GM12878 (cell line): ENCODE results near the gene POLE2. TPM values are rescaled to one million over a fixed set of nuclear protein-coding genes. Genes with fewer than 3 reads are reported as not detected.

Source experiments
- ATAC-seq: fragments of 200-7000 bp; cut with Tn5 transposase; 3 replicates; pipeline ENCODE4 v1.9.1; 2020; ENCODE audit warnings: mild to moderate bottlenecking, moderate library complexity
- BruUV-seq: library from RNA; stranded (reverse); fragments of 400-500 nt; replicated peaks from 2 replicates; lab custom pipeline; 2021; lab: Mats Ljungman, UMichigan
- CTCF ChIA-PET: fragments of 300-600 bp; sonication (Branson Sonifier 250); formaldehyde crosslinking; extraction: SDS; loops from one replicate; lab custom pipeline; 2021; ENCODE audit warnings: inconsistent platforms; lab: Yijun Ruan, JAX
- POLR2A ChIA-PET: fragments of 350-600 bp; formaldehyde crosslinking; extraction: SDS; loops from one replicate; lab custom pipeline; 2021; ENCODE audit warnings: inconsistent platforms; lab: Charles Lee
- RAD21 ChIA-PET: fragments of 300-600 bp; sonication (Branson Sonifier 250); formaldehyde crosslinking; loops from one replicate; lab custom pipeline; 2023; ENCODE audit warnings: antibody characterized with exemption; ENCODE audit not compliant: unreplicated experiment; lab: Charles Lee
- SMC1A ChIA-PET: fragments of 300-600 bp; sonication (Branson Sonifier 250); formaldehyde crosslinking; loops from one replicate; lab custom pipeline; 2023; ENCODE audit not compliant: unreplicated experiment, uncharacterized antibody; lab: Charles Lee
- DNase-seq: peaks from one replicate; pipeline ENCODE4 v3.0.0-alpha.2; 2011; ENCODE audit warnings: low read depth, low spot score
- FAIRE-seq: peaks from 3 replicates; lab custom pipeline; 2011; peaks lifted over from hg19 to GRCh38; lab: Jason Lieb, UNC
- H2AFZ ChIP-seq: 2 replicates; pipeline ENCODE4 v1.6.0; 2011; ENCODE audit warnings: low read depth, low read length, control low read depth; ENCODE audit not compliant: control insufficient read depth
- H3K27ac ChIP-seq: 2 replicates; pipeline ENCODE4 v1.5.1; 2011; ENCODE audit warnings: control low read depth; ENCODE audit not compliant: control insufficient read depth, insufficient read depth
- H3K27me3 ChIP-seq, 2 experiments: replicated peaks in 1 of 2; 2 replicates each; pipeline versions ENCODE4 v1.6.0 to v1.6.1; 2011; ENCODE audit warnings: low read length in 1 of 2; ENCODE audit not compliant: control insufficient read depth in 2 of 2, insufficient read depth in 2 of 2
- H3K36me3 ChIP-seq, 2 experiments: 2 replicates each; pipeline ENCODE4 v1.5.1; 2011; ENCODE audit warnings: low read length in 1 of 2; ENCODE audit not compliant: control insufficient read depth in 2 of 2, insufficient read depth in 2 of 2
- H3K4me1 ChIP-seq: 2 replicates; pipeline ENCODE4 v1.6.1; 2011; ENCODE audit warnings: mild to moderate bottlenecking, low read length, moderate library complexity, mixed read lengths; ENCODE audit not compliant: control insufficient read depth, insufficient read depth
- H3K4me2 ChIP-seq: 2 replicates; pipeline ENCODE4 v1.6.0; 2011; ENCODE audit warnings: control low read depth; ENCODE audit not compliant: control insufficient read depth, insufficient read depth
- H3K4me3 ChIP-seq: fragments of 200-600 bp; sonication (generic); 2 replicates; pipeline ENCODE4 v1.5.1; 2016
- H3K79me2 ChIP-seq: 2 replicates; pipeline ENCODE4 v1.6.0; 2011; ENCODE audit warnings: low read length; ENCODE audit not compliant: control insufficient read depth, insufficient read depth
- H3K9ac ChIP-seq: 2 replicates; pipeline ENCODE4 v1.8.0; 2011; ENCODE audit warnings: low read length, control low read depth, mixed read lengths; ENCODE audit not compliant: control insufficient read depth, insufficient read depth
- H3K9me3 ChIP-seq: replicated peaks from 3 replicates; pipeline ENCODE4 v1.5.1; 2011; ENCODE audit warnings: mild to moderate bottlenecking, low read length; ENCODE audit not compliant: control insufficient read depth, insufficient read depth
- H4K20me1 ChIP-seq: 2 replicates; pipeline ENCODE4 v1.6.0; 2011; ENCODE audit not compliant: control insufficient read depth, insufficient read depth
- BCLAF1 ChIP-seq: fragments of 450-650 bp; IDR thresholded peaks from 2 replicates; pipeline ENCODE4 v1.6.1; 2017; ENCODE audit warnings: antibody characterized with exemption, mild to moderate bottlenecking, moderate library complexity
- ELK1 ChIP-seq: IDR thresholded peaks from 2 replicates; pipeline ENCODE4 v1.6.1; 2012; ENCODE audit warnings: low read depth, low read length, improper control_type of control experiment
- ESRRA ChIP-seq: IDR thresholded peaks from 2 replicates; pipeline ENCODE4 v1.6.1; 2012; ENCODE audit warnings: mild to moderate bottlenecking, low read length, improper control_type of control experiment
- HDGF ChIP-seq: fragments of 450-650 bp; IDR thresholded peaks from 2 replicates; pipeline ENCODE4 v1.6.1; 2016; ENCODE audit warnings: antibody characterized with exemption
- JUNB ChIP-seq: IDR thresholded peaks from 2 replicates; pipeline ENCODE4 v1.6.1; 2016; ENCODE audit warnings: antibody characterized with exemption, mild to moderate bottlenecking
- KLF5 ChIP-seq: fragments of 450-650 bp; IDR thresholded peaks from 2 replicates; pipeline ENCODE4 v1.6.1; 2014; ENCODE audit warnings: mild to moderate bottlenecking; ENCODE audit not compliant: partially characterized antibody
- MYB ChIP-seq: fragments of 150-350 bp; IDR thresholded peaks from 2 replicates; pipeline ENCODE4 v1.6.1; 2014; ENCODE audit warnings: mild to moderate bottlenecking, low read depth, low read length, borderline replicate concordance
- NFYB ChIP-seq: IDR thresholded peaks from 2 replicates; pipeline ENCODE4 v1.6.1; 2011; ENCODE audit warnings: low read depth, mild to moderate bottlenecking, low read length, improper control_type of control experiment, moderate library complexity; ENCODE audit not compliant: insufficient read depth
- NKRF ChIP-seq: fragments of 450-650 bp; conservative IDR thresholded peaks from 2 replicates; pipeline ENCODE4 v1.6.1; 2017; ENCODE audit warnings: mild to moderate bottlenecking, moderate library complexity
- SREBF2 ChIP-seq: IDR thresholded peaks from 2 replicates; pipeline ENCODE4 v1.6.1; 2012; ENCODE audit warnings: mild to moderate bottlenecking, low read length
- SUZ12 ChIP-seq: fragments of 200-600 bp; sonication (generic); IDR thresholded peaks from one replicate; pipeline ENCODE4 v1.6.1; 2018; ENCODE audit warnings: antibody characterized with exemption, mild to moderate bottlenecking; ENCODE audit not compliant: unreplicated experiment
- USF1 ChIP-seq: IDR thresholded peaks from 2 replicates; pipeline ENCODE4 v1.6.1; 2011; ENCODE audit warnings: borderline replicate concordance, low read depth, mild to moderate bottlenecking, moderate library complexity, mixed read lengths, low read length; ENCODE audit not compliant: insufficient read depth; ENCODE audit errors: extremely low read length
- YBX1 ChIP-seq: fragments of 450-650 bp; IDR thresholded peaks from 2 replicates; pipeline ENCODE4 v1.6.1; 2016; ENCODE audit warnings: antibody characterized with exemption
- ZZZ3 ChIP-seq: IDR thresholded peaks from 2 replicates; pipeline ENCODE4 v1.6.1; 2011; ENCODE audit warnings: low read depth; ENCODE audit not compliant: control insufficient read depth, insufficient read length
- WGBS: methylation state at CpG from one replicate; pipeline ENCODE4 v1.1.6; 2016; ENCODE audit warnings: low lambda C conversion rate; ENCODE audit not compliant: insufficient replicate concordance, insufficient coverage; ENCODE audit errors: missing lambda C conversion rate; 5-methylcytosine and 5-hydroxymethylcytosine counted together
- in situ Hi-C: fragments of 300-500 bp; cut with MboI; formaldehyde crosslinking; loops from 9 replicates; pipeline ENCODE4 v1.14.3; 2018; ENCODE audit warnings: mixed read lengths
- intact Hi-C: fragments of 100-400 bp; cut with micrococcal nuclease; formaldehyde crosslinking; loops from one replicate; pipeline ENCODE4 v1.14.2; 2022; ENCODE audit not compliant: unreplicated experiment
- polyA plus RNA-seq, 11 experiments: library from polyadenylated mRNA; depleted of rRNA in 4 of 11; unstranded in 6 of 11; stranded (reverse) in 5 of 11; fragments of >200 nt; fragmentation: Nextera tagmentation in 4 of 11; fragmentation: Illumina TruSeq in 1 of 11; extraction: Ambion mirVana in 4 of 11; extraction: Trizol in 1 of 11; gene quantifications; 1 replicate in 1 of 11; 2 replicates in 10 of 11; pipeline versions ENCODE4 v1.2.1 to v1.2.3, GENCODE V29; 2011 to 2016; ENCODE audit warnings: inconsistent platforms in 2 of 11, missing spikeins in 2 of 11, low read depth in 1 of 11
- total RNA-seq, 4 experiments: library from RNA; depleted of rRNA in 3 of 4; stranded (reverse); fragments of >200 nt in 3 of 4; fragmentation: Illumina TruSeq in 1 of 4; extraction: Trizol in 1 of 4; gene quantifications; 2 replicates each; pipeline versions ENCODE4 v1.2.1 to v1.2.3, GENCODE V29; 2013 to 2021

The POLE2 gene
- total and polyA plus RNA-seq, 10 of the 15 experiments (the other 5 are each of a cell fraction or from before 2014, with no cell fraction given) = 22.0 to 45.6 (median 38.8) TPM

- peak within 1 kb of the TSS; percentile 92 for H2AFZ ChIP-seq
- intact Hi-C loops = loop anchor here (2.0 kb wide), 1 partner anchor 74 kb away; no protein-coding TSS in a partner anchor
- H3K4me2 ChIP-seq = peak within 1 kb of the TSS; percentile 89
- no peaks in the 10 kb centered on the region for H4K20me1 ChIP-seq
- no peaks in the 10 kb centered on the region for H3K79me2 ChIP-seq
- no peaks in the 10 kb centered on the region for H3K9me3 ChIP-seq
- DNase-seq (no peak), ATAC-seq (peak; percentile 76), FAIRE-seq (no peak)
- ChIA-PET CTCF (interaction anchor here (0.6 to 1.4 kb wide), 3 partner anchors 71 to 96 kb away, joined by 3 to 5 read pairs (median 4); no protein-coding TSS in a partner anchor), POLR2A (interaction anchor here (0.7 to 1.3 kb wide), 4 partner anchors 59 to 751 kb away, joined by 3 to 5 read pairs (median 3); partner anchors contain the start of genes MGAT2 and RPL36AL), SMC1A (interaction anchor here (0.6 to 1.8 kb wide), 4 partner anchors 10 to 59 kb away, joined by 3 to 5 read pairs (median 3); partner anchors contain the start of gene DNAAF2), RAD21 (interaction anchor here (0.5 to 1.0 kb wide), 4 partner anchors 10 to 75 kb away, joined by 3 to 4 read pairs (median 4); partner anchors contain the start of gene KLHDC2)
- peak within 1 kb of the TSS; percentile 71 for H3K9ac ChIP-seq
- peak within 1 kb of the TSS; percentile 33; the same call in 1 of the 2 replicates for H3K27ac ChIP-seq
- 3% methylated on average over 76 of the region's 88 CpGs for WGBS
- BruUV-seq = TSS peak; percentile 90
- no peaks in the 10 kb centered on the region for H3K36me3 ChIP-seq
- in situ Hi-C loops = no loop called here
- no peaks in the 10 kb centered on the region for H3K27me3 ChIP-seq
- H3K4me1 ChIP-seq = peaks cover 4% of the 10 kb centered on the region
- peak within 1 kb of the TSS; percentile 62 for H3K4me3 ChIP-seq
- TF ChIP-seq ELK1 (no peak), JUNB (no peak), SREBF2 (no peak), USF1 (no peak), ESRRA (no peak), HDGF (peak; percentile 66; the same call in 1 of the 2 replicates), MYB (no peak), ZZZ3 (no peak), KLF5 (no peak), NFYB (no peak), YBX1 (no peak), SUZ12 (no peak), BCLAF1 (no peak), NKRF (peak; percentile 52; the same call in 1 of the 2 replicates)
These were observed 5.1 kb upstream of the POLE2 start, which contains the start of gene KLHDC1 for GRCh38 chr14:49692811-49693734. Gene KLHDC1 (plus strand): TSS chr14:49693120. CDS start chr14:49693195, 75 bp downstream.
